SHP77 treated with DMSO at 0.1 percent for 48 hours (cell line): ENCODE measurements around the gene MRPL38.
A peak's percentile ranks its signal among the peaks of the same experiment; 100 is the strongest.
"Not testable (repeated sequence)": the region's sequence is repeated elsewhere in the genome, so short reads cannot be mapped to it uniquely, and the experiment has no call there.

Source experiments
- DNase-seq: peaks from one replicate; lab custom pipeline; 2025; lab: John Stamatoyannopoulos, UW

Gene MRPL38

DNA sequence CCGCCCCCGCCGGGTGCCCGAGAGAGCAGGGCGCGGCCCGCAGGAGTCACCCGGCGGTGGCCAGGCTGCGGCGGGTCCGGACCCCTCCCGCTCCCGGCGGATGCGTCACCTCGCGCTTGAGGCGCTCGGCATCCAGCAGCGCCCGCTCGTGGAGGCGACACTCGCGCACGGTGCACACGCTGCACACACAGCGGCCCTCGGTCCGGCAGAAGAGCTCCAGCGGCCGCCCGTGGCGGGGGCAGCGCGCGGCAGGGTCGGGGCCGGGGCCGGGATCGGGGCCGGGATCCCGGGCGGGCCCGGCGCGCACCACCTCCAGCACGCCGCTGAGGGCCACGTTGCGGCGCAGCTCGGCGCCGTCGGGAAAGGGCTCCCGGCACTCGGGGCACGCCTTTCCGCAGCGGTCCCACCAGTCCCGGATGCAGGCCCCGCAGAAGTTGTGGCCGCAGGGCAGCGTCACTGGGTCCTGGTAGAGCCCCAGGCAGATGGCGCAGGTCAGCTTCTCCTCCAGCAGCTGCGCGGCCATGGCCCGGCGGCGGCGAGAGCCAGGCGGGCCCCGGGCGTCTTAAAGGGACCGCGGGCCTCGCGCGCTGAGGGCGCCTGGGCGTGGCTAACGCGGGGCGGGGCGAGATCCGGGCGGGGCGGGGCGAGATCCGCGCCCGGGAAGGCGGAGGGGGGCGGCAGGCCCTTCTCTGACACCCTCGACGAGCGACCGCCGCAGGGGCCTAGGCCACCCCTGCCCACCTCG, 8.1 kb downstream of the MRPL38 start, which contains the start of gene TRIM65:
Gene TRIM65 (minus strand): TSS at position 537 of the 745 bp plus-strand sequence. CDS start 14 bp downstream, at position 523.
- DNase-seq, result peak; percentile 39

DNA sequence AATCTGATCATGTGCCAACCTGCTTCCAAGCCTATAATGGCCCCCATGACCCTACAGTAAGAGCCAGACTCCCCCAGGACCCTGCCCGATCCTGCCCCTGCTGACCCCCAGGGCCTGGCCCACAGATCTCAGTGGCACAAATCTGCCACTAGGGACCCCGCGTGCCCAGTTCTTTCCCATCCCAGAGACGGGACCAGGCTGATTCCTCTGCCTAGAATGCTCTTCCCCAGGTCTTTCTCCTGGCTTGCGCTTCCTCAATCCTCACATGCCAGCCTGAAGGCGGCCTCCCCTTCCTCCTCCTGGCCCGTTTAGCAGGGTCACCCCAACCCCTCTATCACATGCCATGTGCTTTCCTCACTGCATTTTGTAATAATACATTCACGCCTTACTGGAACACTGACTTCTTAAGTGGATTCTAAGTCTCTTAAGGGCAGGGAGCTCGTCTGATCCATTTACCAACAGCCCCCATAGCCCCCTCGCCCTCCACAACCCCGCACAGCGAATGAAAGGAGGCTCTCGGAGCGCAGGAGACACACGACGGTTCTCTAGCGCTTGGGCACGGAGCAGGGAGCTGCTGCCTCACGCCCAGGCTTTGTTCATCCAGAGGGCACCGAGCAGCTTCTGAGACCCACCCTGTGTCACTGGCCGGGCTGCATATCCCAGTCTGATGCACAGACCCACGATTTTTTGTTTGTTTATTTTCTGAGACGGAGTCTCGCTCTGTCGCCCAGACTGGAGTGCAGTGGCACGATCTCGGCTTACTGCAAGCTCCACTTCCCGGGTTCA, 9.1 kb downstream of the MRPL38 start:
- no peak for DNase-seq

DNA sequence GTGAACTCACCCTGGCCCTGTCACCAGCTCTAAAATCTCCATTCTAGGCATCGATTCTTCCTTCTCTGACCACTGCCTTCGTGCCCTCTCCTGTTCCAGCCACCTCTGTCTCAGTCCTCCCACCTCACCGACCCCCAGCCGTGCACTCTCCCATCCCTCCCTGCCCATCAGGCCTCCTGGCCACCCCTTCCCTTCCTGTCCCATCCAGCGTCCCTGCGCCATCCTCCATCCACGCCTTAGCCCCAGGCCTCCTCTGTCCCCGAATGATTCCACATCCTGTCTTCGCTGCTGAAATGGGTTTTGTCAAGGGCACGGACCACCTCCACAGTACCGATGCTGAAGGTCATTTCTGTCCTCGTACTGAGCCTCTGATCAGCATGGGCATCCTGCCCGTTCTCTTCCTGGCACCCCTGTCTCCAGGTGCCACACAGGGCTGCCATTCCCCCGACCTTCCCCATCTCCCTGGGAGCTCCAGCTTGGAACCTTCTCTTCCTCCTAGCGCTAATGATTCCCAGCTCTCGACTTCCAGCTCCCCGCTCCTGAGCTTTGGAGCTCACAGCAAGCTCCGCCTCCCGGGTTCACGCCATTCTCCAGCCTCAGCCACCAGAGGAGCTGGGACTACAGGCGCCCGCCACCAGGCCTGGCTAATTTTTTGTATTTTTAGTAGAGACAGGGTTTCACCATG, 10.5 kb downstream of the MRPL38 start:
- DNase-seq, result no peak

DNA sequence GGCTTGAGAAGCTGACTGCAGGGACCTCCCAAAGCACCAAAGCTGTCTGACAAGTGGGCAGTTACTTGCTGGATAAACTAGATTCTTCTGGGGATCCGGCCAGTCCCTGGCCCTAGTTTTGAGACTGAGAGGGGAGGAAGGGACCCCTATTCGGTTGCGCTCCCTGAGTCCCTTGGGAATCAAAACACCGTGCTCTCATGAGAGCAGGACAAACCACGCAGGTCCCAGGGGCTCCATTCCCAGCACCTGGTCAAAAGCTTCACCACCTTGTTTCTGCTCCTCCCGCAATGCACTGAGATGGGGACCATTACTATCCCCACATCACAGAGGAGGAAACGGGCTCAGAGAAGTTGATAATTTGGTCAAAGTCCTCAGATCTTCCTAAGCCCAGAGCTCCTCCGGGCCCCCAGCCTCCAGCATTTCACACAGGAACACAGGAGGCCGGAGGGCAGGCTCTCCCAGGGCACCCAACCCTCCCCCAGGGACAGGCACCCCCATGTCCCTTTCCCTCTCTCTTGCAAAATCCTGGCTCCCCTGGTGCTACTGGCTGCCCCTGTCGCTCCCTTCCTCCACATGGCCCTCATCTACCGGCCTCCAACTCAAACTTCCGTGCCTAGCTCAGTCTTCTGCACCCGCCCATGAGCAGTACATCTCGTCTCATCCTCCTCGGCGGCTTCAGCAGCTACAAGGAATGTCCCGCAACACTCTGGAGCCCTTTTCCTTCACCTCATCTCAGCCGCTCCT, 11.2 kb downstream of the MRPL38 start:
- no peak for DNase-seq

DNA sequence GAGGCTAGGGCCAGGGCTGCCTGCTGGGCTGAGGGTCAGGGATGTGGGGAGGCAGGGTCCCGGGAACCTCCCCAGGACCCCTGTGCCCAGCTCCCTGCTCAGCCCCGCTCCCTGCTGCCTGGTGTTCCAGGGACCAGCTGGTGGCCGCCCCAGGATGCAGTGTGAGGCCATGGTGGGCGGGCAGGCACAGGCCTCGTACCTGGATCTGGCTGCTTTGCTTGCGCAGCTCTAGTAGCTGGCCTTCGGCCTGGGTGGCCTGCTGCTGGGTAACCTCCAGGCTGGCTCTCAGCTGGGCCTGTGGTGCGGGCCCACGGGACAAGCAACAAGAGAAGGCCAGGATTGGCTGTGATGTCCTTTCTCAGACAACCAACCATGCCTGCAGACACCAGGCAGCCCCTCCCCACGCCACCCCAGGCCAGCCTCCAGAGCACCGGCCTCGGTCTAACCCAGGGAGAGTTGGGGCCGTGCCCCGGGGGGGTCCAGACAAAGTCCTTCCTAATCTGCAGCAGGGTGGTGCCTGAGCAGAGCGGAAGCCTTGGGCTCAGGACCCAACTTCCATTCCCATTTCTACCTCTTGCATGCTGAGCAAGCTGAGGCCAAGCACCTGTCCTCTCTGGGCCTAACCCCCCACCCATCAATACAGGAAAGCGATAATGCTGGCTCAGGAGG, 12.0 kb downstream of the MRPL38 start:
- DNase-seq, result no peak

DNA sequence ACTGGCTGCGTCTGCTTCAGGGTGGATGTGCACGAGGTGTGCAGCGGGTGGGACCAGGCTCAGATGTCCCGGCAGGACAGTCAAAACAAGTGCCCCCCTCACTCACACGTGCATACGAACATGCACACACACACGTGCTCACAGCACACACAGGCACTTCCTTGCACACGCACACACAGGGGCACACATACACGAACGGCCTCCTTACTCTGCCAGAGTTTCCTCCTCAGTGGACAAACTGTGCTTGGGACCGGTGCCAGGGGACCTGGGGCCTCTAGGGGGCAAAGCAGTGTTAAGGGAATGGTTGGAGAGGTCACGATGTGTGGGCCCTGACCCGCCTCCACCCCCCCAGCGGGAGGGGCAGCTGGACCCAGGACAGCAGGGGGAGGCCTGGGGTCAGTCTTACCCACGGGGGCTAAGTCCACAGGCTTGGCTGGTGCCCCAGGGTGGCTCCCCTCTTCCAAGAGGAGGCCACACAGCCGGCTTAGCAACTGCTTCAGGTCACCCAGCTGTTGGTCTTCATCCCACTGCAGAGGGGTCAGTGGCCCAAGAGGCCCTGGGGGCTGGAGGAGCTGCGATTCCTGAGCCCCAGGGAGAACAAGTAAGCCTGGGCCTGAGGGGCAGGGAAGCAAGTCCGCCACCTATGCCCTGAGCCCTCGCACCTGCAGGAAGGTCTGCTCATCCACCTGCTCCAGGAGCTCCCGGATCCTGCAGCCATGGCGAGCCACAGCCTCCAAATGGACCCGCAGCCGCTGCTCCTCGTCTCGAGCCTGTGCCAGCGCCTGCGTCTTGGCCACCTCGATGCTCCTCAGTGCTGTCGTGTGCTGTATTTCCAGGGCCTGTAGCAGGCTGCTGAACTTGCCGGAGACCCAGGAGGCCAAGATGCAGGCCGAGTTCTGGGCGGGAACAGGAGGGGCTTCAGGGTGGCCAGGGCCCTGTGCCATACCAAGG, 12.8 kb downstream of the MRPL38 start:
- no peak for DNase-seq

DNA sequence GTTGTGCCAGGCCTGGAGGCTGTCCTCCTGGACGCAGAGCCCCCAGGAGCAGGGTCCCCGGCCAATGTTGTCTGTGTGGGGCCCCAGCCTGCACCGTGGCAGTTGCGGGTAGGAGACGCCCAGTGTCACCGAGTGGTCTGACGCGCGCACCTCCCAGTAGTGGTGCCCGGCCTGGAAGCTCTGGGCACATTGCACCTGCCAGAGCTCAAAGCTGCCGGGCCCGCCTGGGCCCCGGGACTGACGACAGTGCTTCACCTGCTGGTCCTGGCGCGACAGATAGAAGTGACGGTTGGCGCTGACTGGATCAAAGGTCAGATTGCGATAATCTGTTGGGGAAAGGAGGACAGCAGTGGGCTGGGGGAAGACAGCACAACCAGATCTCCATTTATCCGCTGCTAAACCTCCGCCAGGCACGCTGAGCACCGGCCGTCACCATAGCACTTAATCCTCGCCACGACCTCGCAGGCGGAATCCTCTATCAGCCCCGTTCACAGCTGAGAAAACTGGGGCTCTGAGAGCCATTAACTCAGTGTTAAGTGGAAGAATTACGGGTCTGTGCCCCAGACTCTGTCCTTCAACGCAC, 13.6 kb downstream of the MRPL38 start:
- no peak for DNase-seq

DNA sequence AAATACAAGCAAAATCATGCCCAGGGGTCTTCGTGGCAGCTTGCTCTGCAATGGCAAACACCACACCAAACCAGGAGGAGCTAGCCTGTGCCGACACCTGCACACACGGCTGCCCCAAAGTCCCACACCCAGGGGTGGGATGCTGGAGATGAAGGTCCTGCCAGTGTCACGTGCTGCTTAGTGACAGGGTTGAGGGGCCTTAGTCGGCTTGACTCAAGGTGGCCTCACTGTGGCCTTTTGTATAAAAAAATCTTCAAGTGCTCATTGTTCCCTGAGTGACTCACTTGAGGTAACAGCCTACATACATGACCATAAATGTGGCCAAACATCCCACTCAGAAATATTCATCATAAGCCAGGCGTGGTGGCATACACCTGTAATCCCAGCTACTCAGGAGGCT, 15.2 kb downstream of the MRPL38 start:
- no peak for DNase-seq

DNA sequence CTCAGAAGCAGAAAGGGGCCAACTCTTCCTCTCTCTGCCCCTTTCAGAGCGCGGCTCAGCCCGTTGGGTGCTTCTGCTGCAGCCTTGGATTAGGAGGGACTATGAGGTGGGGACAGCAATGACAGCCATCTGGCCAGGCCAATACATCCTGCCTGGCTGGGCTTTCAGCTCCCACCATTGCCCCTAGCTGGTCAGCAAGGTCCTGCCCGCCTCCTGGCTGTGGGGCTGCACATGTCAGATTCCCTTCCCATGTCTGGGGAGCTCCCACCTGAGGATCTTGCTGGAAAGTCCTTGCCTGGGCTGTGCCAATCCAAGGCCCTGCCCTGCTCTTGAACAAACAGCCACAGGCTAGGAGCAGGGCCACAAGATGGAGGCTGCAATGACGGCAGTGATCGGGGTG, 16.2 kb downstream of the MRPL38 start:
- no peak for DNase-seq

DNA sequence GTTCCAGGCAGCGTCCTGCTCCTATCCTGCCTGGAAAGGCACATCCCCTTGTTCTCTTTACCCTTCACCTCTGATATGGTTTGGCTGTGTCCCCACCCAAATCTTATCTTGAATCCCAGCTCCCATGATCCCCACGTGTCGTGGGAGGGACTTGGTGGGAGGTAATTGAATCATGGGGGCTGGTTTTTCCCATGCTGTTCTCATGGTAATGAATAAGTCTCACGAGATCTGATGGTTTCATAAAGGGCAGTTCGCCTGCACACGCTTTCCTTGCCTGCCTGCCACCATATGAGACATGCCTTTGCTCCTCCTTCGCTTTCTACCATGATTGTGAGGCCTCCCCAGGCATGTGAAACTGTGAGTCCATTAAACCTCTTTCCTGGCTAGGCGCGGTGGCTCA, 18.8 kb downstream of the MRPL38 start:
- DNase-seq, result not testable (repeated sequence)

DNA sequence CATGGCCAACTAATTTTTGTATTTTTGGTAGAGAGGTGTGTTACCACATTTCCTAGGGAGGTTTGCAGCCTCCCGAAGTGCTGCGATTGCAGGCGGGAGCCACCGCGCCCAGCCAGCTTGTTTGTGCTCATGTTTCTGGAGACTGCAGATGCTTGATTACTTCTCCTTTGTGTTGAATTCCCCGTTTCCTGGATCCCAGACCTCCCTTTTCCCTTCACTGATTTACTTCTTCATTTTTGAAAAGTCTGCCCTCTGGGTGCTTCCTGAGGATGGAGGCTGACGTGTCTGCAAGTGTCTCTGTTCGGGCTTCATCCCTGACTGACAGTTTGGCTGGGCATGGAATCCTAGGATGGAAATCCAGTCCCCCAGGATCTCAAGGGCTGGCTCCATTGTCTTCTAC, 19.3 kb downstream of the MRPL38 start:
- no peak for DNase-seq

DNA sequence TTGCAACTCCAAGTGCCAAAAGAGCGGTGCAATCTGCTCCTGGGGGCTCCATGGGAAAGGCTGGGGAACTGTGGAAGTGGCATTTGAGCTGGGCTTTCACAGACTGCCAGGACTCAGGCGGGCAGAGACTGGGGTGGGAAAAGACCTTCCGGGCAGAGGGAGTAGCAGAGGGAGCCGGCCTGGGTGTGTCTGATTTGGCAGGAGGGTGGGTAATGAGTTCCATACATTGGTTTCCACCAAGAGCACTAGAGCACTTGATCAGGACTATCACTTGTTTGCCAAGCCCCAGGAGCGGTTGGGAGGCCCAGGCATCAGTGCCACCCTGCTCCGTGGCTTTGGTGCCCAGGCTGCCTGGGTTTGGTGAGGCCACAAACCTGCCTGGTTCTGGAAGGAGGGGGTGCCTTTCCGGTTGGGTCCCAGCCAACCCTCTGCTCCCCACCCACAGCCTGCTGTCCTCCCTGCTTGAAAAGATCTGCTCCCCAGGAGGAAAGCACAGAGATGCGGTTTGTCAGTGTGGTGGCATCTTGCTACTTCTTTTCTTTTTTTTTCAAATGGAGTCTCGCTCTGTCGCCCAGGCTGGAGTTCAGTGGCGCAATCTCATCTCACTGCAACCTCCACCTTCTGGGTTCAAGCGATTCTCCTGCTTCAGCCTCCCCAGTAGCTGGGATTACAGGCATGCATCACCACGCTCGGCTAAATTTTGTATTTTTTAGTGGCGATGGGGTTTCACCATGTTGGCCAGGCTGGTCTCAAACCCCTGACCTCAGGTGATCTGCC, 22.8 kb downstream of the MRPL38 start:
- DNase-seq, result no peak

DNA sequence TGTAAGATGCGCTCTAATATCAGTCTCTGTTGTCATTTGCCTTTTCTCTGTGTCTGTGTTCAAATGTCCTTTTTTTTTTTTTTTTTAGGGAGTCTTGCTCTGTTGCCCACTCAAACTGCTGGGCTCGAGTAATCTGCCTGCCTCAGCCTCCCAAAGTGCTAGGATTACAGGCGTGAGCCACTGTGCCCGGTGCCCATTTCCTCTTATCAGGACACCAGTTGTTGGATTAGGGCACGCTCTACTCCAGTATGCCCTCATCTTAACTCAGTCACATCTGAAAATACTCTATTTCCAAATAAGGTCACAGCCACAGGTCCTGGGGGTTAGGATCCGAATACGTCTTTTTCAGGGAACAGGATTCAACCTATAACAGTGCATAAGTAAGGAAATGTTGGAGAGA, 24.4 kb downstream of the MRPL38 start:
- no peak for DNase-seq

DNA sequence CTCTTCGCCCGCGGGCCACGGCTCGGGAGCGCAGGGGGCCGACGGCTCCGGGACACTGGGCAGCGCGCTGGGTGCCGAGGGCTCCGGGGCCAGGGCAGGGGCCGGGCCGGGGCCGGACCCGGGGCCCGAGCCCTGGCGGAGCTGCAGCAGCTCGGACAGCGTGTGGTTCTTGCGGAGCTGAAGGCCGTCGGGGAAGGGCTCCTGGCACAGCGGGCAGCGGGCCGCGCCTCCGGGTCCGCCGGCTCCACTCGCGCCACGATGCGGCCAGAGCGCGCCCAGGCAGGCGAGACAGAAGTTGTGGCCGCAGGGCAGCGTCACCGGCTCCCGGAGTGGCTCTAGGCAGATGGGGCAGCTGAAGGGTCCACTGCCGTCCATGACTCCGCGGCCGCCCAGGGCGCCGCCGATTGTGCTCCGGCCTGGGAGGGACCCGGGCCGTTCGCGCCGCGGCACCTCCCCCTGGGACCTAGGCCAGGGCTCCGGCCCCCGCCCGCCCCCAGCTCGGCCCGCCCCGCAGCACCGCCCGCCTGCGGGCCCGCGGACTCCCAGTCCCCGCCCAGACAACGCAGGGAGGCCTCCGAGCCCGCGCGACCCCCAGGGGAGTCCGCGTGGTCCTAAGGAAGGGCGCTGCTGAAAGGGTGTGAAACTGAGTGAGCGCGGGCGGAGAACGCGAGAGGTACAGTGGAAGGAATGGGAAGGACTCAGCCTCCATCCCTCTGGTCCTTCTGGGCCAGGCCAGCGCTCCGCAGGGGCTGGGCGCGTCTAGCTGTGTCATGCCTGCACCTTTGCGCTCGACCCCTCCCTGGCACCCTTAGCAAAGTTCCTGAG, 26.3 kb downstream of the MRPL38 start, which contains the start of gene TRIM47:
Gene TRIM47 (minus strand): TSS at position 408 of the 825 bp plus-strand sequence. CDS start 33 bp downstream, at position 375.
- peak; percentile 44 for DNase-seq

DNA sequence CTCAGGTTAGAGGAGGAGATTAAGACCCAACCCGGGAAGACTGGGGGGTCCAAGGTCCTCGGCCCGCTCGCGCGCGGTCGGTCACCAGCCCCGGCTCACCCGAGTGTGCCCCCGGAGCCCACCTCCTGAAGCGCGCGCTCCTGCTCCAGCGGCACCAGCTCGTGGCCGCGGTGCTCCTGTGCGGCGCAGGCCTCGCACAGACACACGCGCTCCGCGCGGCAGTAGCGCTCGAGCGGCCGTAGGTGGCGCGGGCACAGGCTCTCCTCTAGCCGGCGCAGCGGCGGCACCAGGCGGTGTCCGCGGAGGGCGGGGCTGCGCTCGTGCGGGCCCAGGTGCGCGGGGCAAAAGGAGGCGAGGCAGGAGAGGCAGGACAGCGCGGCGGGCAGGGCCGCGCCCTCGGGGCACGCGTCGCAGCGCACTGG, 26.9 kb downstream of the MRPL38 start:
- DNase-seq, result peak; percentile 49

DNA sequence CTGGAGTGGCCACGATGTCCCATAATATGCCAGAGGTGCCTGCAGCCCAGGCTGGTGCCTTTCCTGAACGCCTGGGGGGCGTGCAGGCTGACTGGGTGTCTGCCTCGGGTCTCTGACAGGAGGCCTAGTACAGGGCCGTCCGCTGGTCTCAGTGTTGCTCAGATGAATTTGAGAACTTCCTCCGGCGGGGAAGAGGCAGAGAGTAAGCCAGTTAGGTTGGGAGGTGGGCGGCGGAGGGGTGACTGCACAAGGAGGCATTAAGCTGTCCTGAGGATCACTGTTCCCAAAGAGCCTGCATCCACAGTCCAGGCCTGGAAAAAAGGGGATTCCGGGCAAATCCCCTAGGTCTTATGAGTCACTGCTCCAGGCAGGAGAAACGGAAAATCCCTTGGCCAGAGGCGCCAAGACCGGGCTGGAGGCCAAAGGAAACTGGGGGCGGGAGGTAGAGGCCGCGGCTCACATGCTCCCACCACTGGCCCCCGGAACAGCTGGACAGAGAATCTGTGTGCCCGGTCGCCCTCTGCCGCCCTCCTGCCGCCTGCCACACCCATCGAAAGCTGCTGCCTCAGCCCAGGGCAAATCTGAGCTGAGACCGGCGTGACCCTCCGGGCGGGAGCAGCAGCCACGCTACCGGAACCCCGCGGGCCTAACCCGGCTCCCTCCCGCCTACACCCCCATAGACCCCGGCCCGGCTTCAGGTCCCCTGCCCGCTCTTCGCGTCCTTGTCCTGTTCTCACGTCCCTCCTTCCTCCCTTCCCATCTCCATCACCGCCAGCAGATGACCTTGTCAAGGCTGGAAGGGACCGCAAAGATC, 27.5 kb downstream of the MRPL38 start:
- DNase-seq, result peak; percentile 50
